Measurements from ENCODE around the gene NUP210L. TPM values are rescaled to one million over a fixed set of nuclear protein-coding genes. Genes with fewer than 3 reads are reported as not detected.
A peak's percentile ranks its signal among the peaks of the same experiment; 100 is the strongest.

NUP210L gene
- total and polyA plus RNA-seq, 2 of the 13 experiments (the other 11 are each of a cell fraction or from before 2014, with no cell fraction given), result not detected

- no peak for TF ChIP-seq ZBTB46 (CRISPR knock-in tag; IDR thresholded peaks at IDR 0.05; ENCODE audit: borderline replicate concordance)
- TF ChIP-seq PITX1 (CRISPR knock-in tag; IDR thresholded peaks at IDR 0.05), result peak; percentile 79; the same call in 1 of the 2 replicates
- TF ChIP-seq SNRNP70 (IDR thresholded peaks at IDR 0.05; ENCODE audit: low read depth, low read length), result no peak
- no peak for TF ChIP-seq ZNF883 (CRISPR knock-in tag; IDR thresholded peaks at IDR 0.05; ENCODE audit: not compliant biosample characterization)
- TF ChIP-seq HHEX (CRISPR knock-in tag; IDR thresholded peaks at IDR 0.05), result no peak
- TF ChIP-seq NR3C1 (CRISPR knock-in tag; IDR thresholded peaks at IDR 0.05), result no peak
- TF ChIP-seq ZNF777 (CRISPR knock-in tag; IDR thresholded peaks at IDR 0.05), result no peak
- TF ChIP-seq CBX5 (CRISPR knock-in tag; IDR thresholded peaks at IDR 0.05; ENCODE audit: borderline replicate concordance), result no peak
- TF ChIP-seq ZBTB43 (CRISPR knock-in tag; conservative IDR thresholded peaks at IDR 0.05), result no peak
- TF ChIP-seq RFX5 (IDR thresholded peaks at IDR 0.05; ENCODE audit: low read depth, low read length), result no peak
- TF ChIP-seq GLMP (CRISPR knock-in tag; IDR thresholded peaks at IDR 0.05; ENCODE audit: borderline replicate concordance), result no peak
- TF ChIP-seq CENPBD1 (CRISPR knock-in tag; IDR thresholded peaks at IDR 0.05; ENCODE audit: borderline replicate concordance, low read depth), result no peak
- no peak for TF ChIP-seq NBN (conservative IDR thresholded peaks at IDR 0.05)
- TF ChIP-seq SUZ12 (IDR thresholded peaks at IDR 0.05; ENCODE audit: low read depth, low read length), result no peak
- peak; percentile 38 for TF ChIP-seq SKI (IDR thresholded peaks at IDR 0.05; ENCODE audit: partially characterized antibody)
- TF ChIP-seq ZNF367 (CRISPR knock-in tag; IDR thresholded peaks at IDR 0.05; ENCODE audit: borderline replicate concordance), result no peak
- TF ChIP-seq NFKB2 (CRISPR knock-in tag; IDR thresholded peaks at IDR 0.05; ENCODE audit: borderline replicate concordance), result no peak
- TF ChIP-seq CEBPB (IDR thresholded peaks at IDR 0.05; ENCODE audit: borderline replicate concordance, low read depth, low read length), result no peak
- TF ChIP-seq CHCHD3 (CRISPR knock-in tag; IDR thresholded peaks at IDR 0.05), result no peak
- TF ChIP-seq NFE2L1 (CRISPR knock-in tag; IDR thresholded peaks at IDR 0.05; ENCODE audit: borderline replicate concordance), result no peak
- TF ChIP-seq SOX6 (IDR thresholded peaks at IDR 0.05), result no peak
- TF ChIP-seq SOX6 (CRISPR knock-in tag; IDR thresholded peaks at IDR 0.05), result peak; percentile 38; the same call in 1 of the 2 replicates
- peak; percentile 45; the same call in 1 of the 2 replicates for TF ChIP-seq ZNF580 (CRISPR knock-in tag; IDR thresholded peaks at IDR 0.05; ENCODE audit: borderline replicate concordance, low read depth)
- no peak for TF ChIP-seq BATF2 (CRISPR knock-in tag; IDR thresholded peaks at IDR 0.05)
- TF ChIP-seq TBX2 (CRISPR knock-in tag; IDR thresholded peaks at IDR 0.05; ENCODE audit: borderline replicate concordance), result peak; percentile 48; the same call in 1 of the 2 replicates
- 0 out of 2 replicates have a peak, but pooled peaks have one; percentile 18 for TF ChIP-seq POLR2AphosphoS5 (IDR thresholded peaks at IDR 0.05; ENCODE audit: low read depth, low read length)
- no peak for TF ChIP-seq GABPA (IDR thresholded peaks at IDR 0.05; ENCODE audit: low read depth, low read length)
- TF ChIP-seq GABPA (CRISPR knock-in tag; IDR thresholded peaks at IDR 0.05; ENCODE audit: low read depth), result peak; percentile 47; the same call in 1 of the 2 replicates
Measured at GRCh38 chr1:153953859-153954365, 201.0 kb downstream of the NUP210L start (continued).

Data from HepG2 (cell line).